K562 (cell line): Measurements from ENCODE around the gene LINS1.

ENCODE experiments used
- ERF ChIP-seq: fragments of 450-650 bp; formaldehyde crosslinking; IDR thresholded peaks from 2 replicates; pipeline ENCODE4 v1.4.0; 2020; ENCODE audit warnings: mild to moderate bottlenecking, mixed read lengths
- MTA1 ChIP-seq: fragments of 450-650 bp; IDR thresholded peaks from 2 replicates; pipeline ENCODE4 v1.6.1; 2017; ENCODE audit warnings: borderline replicate concordance
- POLR2AphosphoS5 ChIP-seq: IDR thresholded peaks from 2 replicates; pipeline ENCODE4 v1.6.1; 2011; ENCODE audit warnings: mild to moderate bottlenecking, low read depth, low read length, moderate library complexity; ENCODE audit not compliant: control insufficient read depth, insufficient read depth
- ZBTB17 ChIP-seq: fragments of 450-650 bp; formaldehyde crosslinking; IDR thresholded peaks from 2 replicates; pipeline ENCODE4 v1.4.0; 2020; ENCODE audit warnings: mild to moderate bottlenecking
- TF ChIP-seq, protein P1 (sequence below), 3 experiments: IDR thresholded peaks in 2 of 3; conservative IDR thresholded peaks in 1 of 3; 2 replicates each; pipeline ENCODE4 v1.5.1; 2011 to 2012; ENCODE audit warnings: low read length in 3 of 3, mild to moderate bottlenecking in 3 of 3, control low read depth in 2 of 3, improper control_type of control experiment in 1 of 3, inconsistent platforms in 1 of 3, low read depth in 1 of 3, mixed read lengths in 1 of 3, moderate library complexity in 1 of 3; ENCODE audit not compliant: insufficient read depth in 2 of 3
- TF ChIP-seq, protein P2 (sequence below): fragments of 450-650 bp; IDR thresholded peaks from 2 replicates; pipeline ENCODE4 v1.7.1; 2018; ENCODE audit warnings: mild to moderate bottlenecking, low read depth; ENCODE audit not compliant: partially characterized antibody

DNA sequence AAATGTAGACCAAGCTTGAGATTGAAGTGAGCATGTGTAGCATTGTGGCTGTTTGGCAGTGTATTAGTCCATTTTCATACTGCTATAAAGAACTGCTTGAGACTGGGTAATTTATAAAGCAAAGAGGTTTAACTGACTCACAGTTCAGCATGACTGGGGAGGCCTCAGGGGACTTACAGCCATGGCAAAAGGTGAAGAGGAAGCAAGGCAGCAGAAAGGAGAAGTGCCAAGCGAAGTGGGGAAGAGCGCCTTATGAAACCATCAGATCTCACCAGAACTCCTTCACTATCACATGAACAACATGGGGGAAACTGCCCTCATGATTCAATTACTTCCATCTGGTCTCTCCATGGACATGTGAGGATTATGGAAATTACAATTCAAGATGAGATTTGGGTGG lies 64.7 kb downstream of the LINS1 start:
- no peak for TF ChIP-seq ZBTB17
- no peak for TF ChIP-seq ERF
- TF ChIP-seq, protein P1, sequence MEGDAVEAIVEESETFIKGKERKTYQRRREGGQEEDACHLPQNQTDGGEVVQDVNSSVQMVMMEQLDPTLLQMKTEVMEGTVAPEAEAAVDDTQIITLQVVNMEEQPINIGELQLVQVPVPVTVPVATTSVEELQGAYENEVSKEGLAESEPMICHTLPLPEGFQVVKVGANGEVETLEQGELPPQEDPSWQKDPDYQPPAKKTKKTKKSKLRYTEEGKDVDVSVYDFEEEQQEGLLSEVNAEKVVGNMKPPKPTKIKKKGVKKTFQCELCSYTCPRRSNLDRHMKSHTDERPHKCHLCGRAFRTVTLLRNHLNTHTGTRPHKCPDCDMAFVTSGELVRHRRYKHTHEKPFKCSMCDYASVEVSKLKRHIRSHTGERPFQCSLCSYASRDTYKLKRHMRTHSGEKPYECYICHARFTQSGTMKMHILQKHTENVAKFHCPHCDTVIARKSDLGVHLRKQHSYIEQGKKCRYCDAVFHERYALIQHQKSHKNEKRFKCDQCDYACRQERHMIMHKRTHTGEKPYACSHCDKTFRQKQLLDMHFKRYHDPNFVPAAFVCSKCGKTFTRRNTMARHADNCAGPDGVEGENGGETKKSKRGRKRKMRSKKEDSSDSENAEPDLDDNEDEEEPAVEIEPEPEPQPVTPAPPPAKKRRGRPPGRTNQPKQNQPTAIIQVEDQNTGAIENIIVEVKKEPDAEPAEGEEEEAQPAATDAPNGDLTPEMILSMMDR (IDR thresholded peaks at IDR 0.05 in 2 of 3, conservative IDR thresholded peaks at IDR 0.05 in 1 of 3; ENCODE audit: insufficient read depth in 2 of 3, low read depth in 1 of 3, low read length in 3 of 3): no peak
- TF ChIP-seq POLR2AphosphoS5: no peak
- TF ChIP-seq, protein P2, sequence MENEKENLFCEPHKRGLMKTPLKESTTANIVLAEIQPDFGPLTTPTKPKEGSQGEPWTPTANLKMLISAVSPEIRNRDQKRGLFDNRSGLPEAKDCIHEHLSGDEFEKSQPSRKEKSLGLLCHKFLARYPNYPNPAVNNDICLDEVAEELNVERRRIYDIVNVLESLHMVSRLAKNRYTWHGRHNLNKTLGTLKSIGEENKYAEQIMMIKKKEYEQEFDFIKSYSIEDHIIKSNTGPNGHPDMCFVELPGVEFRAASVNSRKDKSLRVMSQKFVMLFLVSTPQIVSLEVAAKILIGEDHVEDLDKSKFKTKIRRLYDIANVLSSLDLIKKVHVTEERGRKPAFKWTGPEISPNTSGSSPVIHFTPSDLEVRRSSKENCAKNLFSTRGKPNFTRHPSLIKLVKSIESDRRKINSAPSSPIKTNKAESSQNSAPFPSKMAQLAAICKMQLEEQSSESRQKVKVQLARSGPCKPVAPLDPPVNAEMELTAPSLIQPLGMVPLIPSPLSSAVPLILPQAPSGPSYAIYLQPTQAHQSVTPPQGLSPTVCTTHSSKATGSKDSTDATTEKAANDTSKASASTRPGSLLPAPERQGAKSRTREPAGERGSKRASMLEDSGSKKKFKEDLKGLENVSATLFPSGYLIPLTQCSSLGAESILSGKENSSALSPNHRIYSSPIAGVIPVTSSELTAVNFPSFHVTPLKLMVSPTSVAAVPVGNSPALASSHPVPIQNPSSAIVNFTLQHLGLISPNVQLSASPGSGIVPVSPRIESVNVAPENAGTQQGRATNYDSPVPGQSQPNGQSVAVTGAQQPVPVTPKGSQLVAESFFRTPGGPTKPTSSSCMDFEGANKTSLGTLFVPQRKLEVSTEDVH: no peak
- no peak for TF ChIP-seq MTA1
